ENCODE results near the gene CKS2. TPM values are rescaled to one million over a fixed set of nuclear protein-coding genes. Genes with fewer than 3 reads are reported as not detected.
"Not testable (repeated sequence)": the region's sequence is repeated elsewhere in the genome, so short reads cannot be mapped to it uniquely, and the experiment has no call there.

Gene CKS2
- polyA plus RNA-seq, 1 donor (not counting 4 experiments of a cell fraction or from before 2014, with no cell fraction given): 291 TPM

DNA sequence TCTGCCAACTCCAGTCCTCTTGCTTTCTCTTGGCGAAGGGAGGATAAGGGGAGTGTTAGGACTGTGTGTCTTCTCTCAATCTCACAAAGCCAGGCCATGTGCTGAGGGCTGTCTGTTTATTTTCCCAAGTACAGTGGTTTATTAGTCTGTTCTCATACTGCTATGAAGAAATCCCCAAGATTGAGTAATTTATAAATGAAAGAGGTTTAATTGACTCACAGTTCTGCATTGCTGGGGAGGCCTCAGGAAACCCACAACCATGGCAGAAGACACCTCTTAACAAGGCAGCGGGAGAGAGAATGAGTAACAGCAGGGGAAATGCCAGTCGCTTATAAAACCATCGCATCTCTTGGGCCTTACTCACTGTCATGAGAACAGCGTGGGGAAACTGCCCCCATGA, 36.2 kb upstream of the CKS2 start:
- peak; percentile 33 for DNase-seq (ENCODE audit: low read depth, low spot score)
- Histone ChIP-seq H3K4me2 (ENCODE audit: control insufficient read depth, extremely low read depth, insufficient read depth, low read depth, low read length) (no peak overlapping the region), H3K79me2 (ENCODE audit: control insufficient read depth, insufficient read depth, low read length) (no peaks in the 10 kb centered on the region), H3K9ac (ENCODE audit: control insufficient read depth, extremely low read depth, insufficient read depth, low read length) (no peak overlapping the region), H3K4me1 (ENCODE audit: control insufficient read depth, extremely low read depth, insufficient read depth, low read length) (no peaks in the 10 kb centered on the region), H3K9me3 (ENCODE audit: control insufficient read depth, low read depth, low read length) (peaks cover 4% of the 10 kb centered on the region), H2AFZ (ENCODE audit: control insufficient read depth, low read length) (no peak overlapping the region), H4K20me1 (ENCODE audit: control insufficient read depth, extremely low read depth, insufficient read depth, low read length) (no peaks in the 10 kb centered on the region), H3K4me3 (ENCODE audit: control insufficient read depth in 2 of 3, extremely low read depth in 1 of 3, insufficient read depth in 2 of 3, low read depth in 1 of 3, low read length in 3 of 3) (no peak overlapping the region), H3K27ac (ENCODE audit: control insufficient read depth, insufficient read depth, low read length) (no peak overlapping the region), H3K9me1 (ENCODE audit: control insufficient read depth, extremely low read depth, insufficient read depth, low read length) (no peaks in the 10 kb centered on the region), H3K27me3 (ENCODE audit: control insufficient read depth, extremely low read depth, insufficient read depth, low read length) (no peaks in the 10 kb centered on the region), H3K36me3 (ENCODE audit: control insufficient read depth in 2 of 2, extremely low read depth in 1 of 2, insufficient read depth in 2 of 2, low read length in 2 of 2) (no peaks in the 10 kb centered on the region)
- TF ChIP-seq EZH2 (IDR thresholded peaks at IDR 0.05; ENCODE audit: low read length): no peak
- TF ChIP-seq, protein P1, sequence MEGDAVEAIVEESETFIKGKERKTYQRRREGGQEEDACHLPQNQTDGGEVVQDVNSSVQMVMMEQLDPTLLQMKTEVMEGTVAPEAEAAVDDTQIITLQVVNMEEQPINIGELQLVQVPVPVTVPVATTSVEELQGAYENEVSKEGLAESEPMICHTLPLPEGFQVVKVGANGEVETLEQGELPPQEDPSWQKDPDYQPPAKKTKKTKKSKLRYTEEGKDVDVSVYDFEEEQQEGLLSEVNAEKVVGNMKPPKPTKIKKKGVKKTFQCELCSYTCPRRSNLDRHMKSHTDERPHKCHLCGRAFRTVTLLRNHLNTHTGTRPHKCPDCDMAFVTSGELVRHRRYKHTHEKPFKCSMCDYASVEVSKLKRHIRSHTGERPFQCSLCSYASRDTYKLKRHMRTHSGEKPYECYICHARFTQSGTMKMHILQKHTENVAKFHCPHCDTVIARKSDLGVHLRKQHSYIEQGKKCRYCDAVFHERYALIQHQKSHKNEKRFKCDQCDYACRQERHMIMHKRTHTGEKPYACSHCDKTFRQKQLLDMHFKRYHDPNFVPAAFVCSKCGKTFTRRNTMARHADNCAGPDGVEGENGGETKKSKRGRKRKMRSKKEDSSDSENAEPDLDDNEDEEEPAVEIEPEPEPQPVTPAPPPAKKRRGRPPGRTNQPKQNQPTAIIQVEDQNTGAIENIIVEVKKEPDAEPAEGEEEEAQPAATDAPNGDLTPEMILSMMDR (optimal IDR thresholded peaks at IDR 0.05 in 1 of 3, IDR thresholded peaks at IDR 0.05 in 1 of 3, conservative IDR thresholded peaks at IDR 0.05 in 1 of 3; ENCODE audit: extremely low read depth in 1 of 3, insufficient read depth in 2 of 3, low read length in 3 of 3): no peak
- dilution Hi-C loops (cut with MboI; ENCODE audit: extremely low pct_ligation_motif_present, low sequenced_read_pairs): no loop called here
- FAIRE-seq: no peak

DNA sequence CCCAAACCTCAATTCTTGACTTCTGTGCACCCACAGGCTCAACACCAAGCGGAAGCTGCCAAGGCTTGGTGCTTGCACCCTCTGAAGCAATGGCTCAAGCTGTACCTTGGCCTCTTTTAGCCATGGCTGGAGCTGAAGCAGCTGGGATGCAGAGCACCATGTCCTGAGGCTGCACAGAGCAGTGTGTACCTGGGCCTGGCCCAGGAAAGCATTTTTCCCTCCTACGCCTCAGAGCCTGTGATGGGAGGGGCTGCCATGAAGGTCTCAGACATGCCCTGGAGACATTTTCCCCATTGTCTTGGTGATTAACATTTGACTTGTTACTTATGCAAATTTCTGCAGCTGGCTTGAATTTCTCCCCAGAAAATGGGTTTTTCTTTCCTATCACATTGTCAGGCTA, 35.0 kb upstream of the CKS2 start:
- H2AFZ ChIP-seq (ENCODE audit: control insufficient read depth, low read length); H3K9me1 ChIP-seq (ENCODE audit: control insufficient read depth, extremely low read depth, insufficient read depth, low read length); H3K4me1 ChIP-seq (ENCODE audit: control insufficient read depth, extremely low read depth, insufficient read depth, low read length); H3K9me3 ChIP-seq (ENCODE audit: control insufficient read depth, low read depth, low read length); H4K20me1 ChIP-seq (ENCODE audit: control insufficient read depth, extremely low read depth, insufficient read depth, low read length); H3K27me3 ChIP-seq (ENCODE audit: control insufficient read depth, extremely low read depth, insufficient read depth, low read length); H3K9ac ChIP-seq (ENCODE audit: control insufficient read depth, extremely low read depth, insufficient read depth, low read length); H3K36me3 ChIP-seq (ENCODE audit: control insufficient read depth in 2 of 2, extremely low read depth in 1 of 2, insufficient read depth in 2 of 2, low read length in 2 of 2); dilution Hi-C loops (cut with MboI; ENCODE audit: extremely low pct_ligation_motif_present, low sequenced_read_pairs); H3K27ac ChIP-seq (ENCODE audit: control insufficient read depth, insufficient read depth, low read length); DNase-seq (ENCODE audit: low read depth, low spot score); FAIRE-seq; H3K4me2 ChIP-seq (ENCODE audit: control insufficient read depth, extremely low read depth, insufficient read depth, low read depth, low read length); H3K4me3 ChIP-seq (ENCODE audit: control insufficient read depth in 2 of 3, extremely low read depth in 1 of 3, insufficient read depth in 2 of 3, low read depth in 1 of 3, low read length in 3 of 3); H3K79me2 ChIP-seq (ENCODE audit: control insufficient read depth, insufficient read depth, low read length): not testable (repeated sequence)

DNA sequence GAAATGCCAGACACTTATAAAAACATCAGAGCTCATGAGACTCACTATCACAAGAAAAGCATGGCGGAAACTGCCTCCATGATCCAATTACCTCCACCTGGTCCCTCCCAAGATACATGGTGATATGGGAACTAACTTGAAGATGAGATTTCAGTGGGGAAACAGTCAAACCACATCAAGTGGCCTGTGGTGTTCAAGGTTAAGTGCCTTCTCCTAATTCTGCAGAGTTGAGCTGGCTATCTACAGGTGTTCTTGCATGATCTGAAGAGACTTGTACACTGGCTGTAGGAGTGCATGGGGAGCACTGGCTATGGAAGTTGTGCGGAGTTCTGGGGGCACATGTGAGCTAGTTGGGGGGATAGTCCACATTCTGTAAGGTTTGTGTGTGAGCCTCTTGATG, 34.0 kb upstream of the CKS2 start:
- Histone ChIP-seq H2AFZ (ENCODE audit: control insufficient read depth, low read length) (no peak overlapping the region), H3K4me3 (ENCODE audit: control insufficient read depth in 2 of 3, extremely low read depth in 1 of 3, insufficient read depth in 2 of 3, low read depth in 1 of 3, low read length in 3 of 3) (no peak overlapping the region), H3K79me2 (ENCODE audit: control insufficient read depth, insufficient read depth, low read length) (no peaks in the 10 kb centered on the region), H3K4me1 (ENCODE audit: control insufficient read depth, extremely low read depth, insufficient read depth, low read length) (no peaks in the 10 kb centered on the region), H4K20me1 (ENCODE audit: control insufficient read depth, extremely low read depth, insufficient read depth, low read length) (no peaks in the 10 kb centered on the region), H3K9ac (ENCODE audit: control insufficient read depth, extremely low read depth, insufficient read depth, low read length) (no peak overlapping the region), H3K9me3 (ENCODE audit: control insufficient read depth, low read depth, low read length) (peaks cover 4% of the 10 kb centered on the region), H3K27ac (ENCODE audit: control insufficient read depth, insufficient read depth, low read length) (no peak overlapping the region), H3K27me3 (ENCODE audit: control insufficient read depth, extremely low read depth, insufficient read depth, low read length) (no peaks in the 10 kb centered on the region), H3K4me2 (ENCODE audit: control insufficient read depth, extremely low read depth, insufficient read depth, low read depth, low read length) (no peak overlapping the region), H3K36me3 (ENCODE audit: control insufficient read depth in 2 of 2, extremely low read depth in 1 of 2, insufficient read depth in 2 of 2, low read length in 2 of 2) (no peaks in the 10 kb centered on the region), H3K9me1 (ENCODE audit: control insufficient read depth, extremely low read depth, insufficient read depth, low read length) (no peaks in the 10 kb centered on the region)
- no peak for TF ChIP-seq EZH2 (IDR thresholded peaks at IDR 0.05; ENCODE audit: low read length)
- TF ChIP-seq, protein P1 (optimal IDR thresholded peaks at IDR 0.05 in 1 of 3, IDR thresholded peaks at IDR 0.05 in 1 of 3, conservative IDR thresholded peaks at IDR 0.05 in 1 of 3; ENCODE audit: extremely low read depth in 1 of 3, insufficient read depth in 2 of 3, low read length in 3 of 3): no peak
- dilution Hi-C loops (cut with MboI; ENCODE audit: extremely low pct_ligation_motif_present, low sequenced_read_pairs): no loop called here
- DNase-seq (ENCODE audit: low read depth, low spot score) (no peak), FAIRE-seq (no peak)
